DLD1 (cell line): ENCODE results near the gene PIK3CA.
"Not testable (repeated sequence)": the region's sequence is repeated elsewhere in the genome, so short reads cannot be mapped to it uniquely, and the experiment has no call there.

Experiments
- in situ Hi-C: cut with HindIII; loops from 2 replicates; pipeline ENCODE4 v1.10.0; 2017; ENCODE audit warnings: low sequenced_read_pairs

The PIK3CA gene

DNA sequence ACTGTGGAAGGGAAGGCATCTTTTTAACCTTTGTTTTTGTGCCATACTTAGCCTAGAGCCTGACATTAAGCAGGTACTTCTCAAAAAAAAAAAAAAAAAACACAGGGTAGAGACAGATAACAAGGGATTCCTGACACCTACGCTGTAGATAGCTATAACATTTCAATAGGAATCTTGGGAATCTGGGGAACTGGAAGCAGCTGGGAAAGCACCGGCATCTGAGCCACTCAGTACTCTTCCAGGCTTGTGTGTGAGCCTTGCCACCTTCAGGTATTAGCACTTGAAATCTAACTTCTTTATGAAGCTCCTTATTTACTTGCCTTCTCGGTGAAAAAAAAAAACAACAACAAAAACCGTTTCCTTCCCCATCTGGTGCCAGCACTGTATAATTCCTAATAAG, 46.8 kb downstream of the PIK3CA start:
- in situ Hi-C loops, result no loop called here

DNA sequence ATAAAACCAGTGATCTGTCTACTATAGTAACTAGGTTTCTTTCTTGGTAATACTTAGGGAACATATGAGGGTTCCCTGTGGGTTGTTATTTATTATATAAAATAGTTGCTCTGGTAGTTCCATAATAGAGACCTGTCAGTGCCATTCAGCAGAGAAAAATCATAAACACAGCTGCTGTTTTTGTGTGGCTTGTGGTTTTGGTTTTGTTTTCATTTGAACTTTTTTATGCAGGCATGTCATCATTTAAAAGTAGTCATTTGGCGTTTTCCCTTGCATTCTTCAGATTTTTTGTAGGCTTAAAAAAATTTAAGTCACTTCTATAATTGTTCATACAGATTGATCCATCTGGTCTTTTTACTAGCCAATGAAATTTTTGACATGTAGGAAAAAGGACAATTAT, 47.9 kb downstream of the PIK3CA start:
- in situ Hi-C loops, result no loop called here

DNA sequence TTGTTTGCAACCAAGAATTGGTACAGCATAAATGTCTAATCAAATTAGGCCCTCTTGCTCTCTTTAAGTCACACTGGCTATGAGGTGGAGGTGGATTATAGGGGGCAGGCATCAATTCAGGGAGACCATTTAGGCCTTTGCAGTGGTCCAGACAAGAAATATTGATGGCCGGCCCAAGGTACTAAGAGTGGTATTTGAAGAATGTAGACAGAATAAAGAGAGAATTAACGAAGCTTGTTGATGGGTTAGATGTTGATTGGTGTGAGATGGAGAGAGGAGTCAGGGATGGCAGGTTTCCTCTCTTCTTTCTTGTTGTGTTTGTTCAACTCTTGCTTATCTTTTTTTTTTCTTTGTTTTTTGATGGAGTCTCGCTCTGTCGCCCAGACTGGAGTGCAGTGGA, 48.5 kb downstream of the PIK3CA start:
- in situ Hi-C loops, result no loop called here

DNA sequence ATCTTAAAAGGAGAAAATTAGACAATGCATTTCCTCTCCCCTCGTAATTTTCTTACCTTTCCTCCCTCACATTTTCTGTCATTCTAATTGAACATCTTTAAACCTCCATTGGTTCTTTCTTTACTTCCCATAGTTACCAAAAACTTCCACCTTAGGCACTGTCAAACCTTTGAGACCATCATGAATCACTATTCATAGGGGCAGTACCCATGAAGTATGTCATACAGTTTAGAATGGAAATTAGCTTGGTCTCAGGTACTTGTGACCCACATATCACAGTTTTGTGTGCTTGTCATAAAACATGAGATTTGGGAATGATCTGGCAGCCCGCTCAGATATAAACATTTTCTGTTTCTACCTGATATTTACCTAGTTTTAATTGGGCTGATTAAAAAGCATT, 52.6 kb downstream of the PIK3CA start:
- in situ Hi-C loops, result no loop called here

DNA sequence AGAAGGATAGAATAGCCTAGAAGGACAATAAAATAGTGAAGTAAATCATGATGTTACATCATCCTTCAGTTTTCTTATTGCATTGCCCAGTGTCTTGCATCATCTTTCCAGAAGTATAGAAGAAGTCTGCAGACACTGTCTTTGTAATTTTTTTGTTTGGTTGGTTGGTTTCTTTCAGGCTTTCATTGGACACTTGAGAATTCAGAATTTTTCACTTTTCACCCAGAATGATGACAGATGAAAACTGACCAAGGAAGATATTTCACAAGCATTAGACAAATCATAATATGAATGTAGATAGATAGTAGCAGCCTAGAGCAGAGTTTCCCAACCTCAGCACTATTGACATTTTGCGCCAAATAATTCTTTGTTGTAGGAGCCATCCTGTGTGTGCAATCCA, 67.4 kb downstream of the PIK3CA start:
- in situ Hi-C loops, result not testable (repeated sequence)

DNA sequence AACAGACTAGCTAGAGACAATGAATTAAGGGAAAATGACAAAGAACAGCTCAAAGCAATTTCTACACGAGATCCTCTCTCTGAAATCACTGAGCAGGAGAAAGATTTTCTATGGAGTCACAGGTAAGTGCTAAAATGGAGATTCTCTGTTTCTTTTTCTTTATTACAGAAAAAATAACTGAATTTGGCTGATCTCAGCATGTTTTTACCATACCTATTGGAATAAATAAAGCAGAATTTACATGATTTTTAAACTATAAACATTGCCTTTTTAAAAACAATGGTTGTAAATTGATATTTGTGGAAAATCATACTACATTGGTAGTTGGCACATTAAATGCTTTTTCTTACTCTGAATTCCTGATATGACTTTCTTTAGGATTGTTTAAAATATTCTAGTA, 70.1 kb downstream of the PIK3CA start:
- in situ Hi-C loops, result not testable (repeated sequence)

DNA sequence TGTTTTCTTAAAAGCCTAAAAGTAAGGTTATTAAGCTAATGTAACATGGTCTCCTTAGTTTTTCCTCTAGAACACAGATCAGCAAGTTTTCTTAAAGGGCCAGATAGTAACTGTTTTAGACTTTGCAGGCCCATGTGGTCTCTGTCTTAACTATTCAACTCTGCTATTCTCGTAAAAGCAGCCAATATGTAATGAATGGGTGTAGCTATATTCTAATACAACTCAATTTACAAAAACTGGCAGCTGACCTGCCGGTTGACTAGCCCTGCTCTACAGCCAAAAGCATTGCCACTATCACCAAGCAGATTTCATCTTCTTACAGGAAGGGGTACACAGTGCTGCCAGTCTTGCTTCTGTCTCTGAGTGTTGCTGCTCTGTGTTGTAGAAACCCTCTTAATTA, 75.4 kb downstream of the PIK3CA start:
- in situ Hi-C loops, result no loop called here

DNA sequence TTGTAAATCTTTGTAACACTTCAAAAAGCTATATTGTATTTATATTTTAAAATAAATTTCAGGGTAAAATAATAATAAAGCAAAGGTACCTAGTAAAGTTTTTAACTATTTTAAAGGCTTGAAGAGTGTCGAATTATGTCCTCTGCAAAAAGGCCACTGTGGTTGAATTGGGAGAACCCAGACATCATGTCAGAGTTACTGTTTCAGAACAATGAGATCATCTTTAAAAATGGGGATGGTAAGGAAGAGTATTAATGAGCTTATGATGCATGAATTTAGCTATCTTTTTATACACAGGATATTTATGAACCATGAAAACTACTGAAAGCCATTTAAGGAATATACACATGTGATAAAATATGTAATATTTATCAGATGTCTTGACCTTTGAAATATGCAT, 76.4 kb downstream of the PIK3CA start:
- in situ Hi-C loops, result no loop called here

DNA sequence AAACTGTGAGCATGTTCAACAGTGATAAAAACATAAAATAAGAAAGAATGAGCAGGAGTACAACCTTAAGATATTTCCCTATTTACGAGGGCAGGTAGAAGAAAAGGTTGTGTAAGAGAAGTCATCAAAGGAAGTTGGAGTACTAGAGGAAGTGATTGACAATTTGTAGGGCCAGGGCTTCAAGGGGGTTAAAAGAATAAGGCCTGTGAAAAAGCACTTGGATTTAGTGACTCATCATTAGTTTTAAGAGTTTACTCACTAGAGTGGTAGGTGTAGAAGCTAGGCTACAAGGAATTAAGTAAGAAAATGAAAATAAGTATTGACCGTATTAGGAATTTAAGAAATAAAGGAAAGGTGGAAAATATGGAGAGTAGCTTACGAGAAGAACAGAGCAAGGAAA, 79.2 kb downstream of the PIK3CA start:
- in situ Hi-C loops, result no loop called here

DNA sequence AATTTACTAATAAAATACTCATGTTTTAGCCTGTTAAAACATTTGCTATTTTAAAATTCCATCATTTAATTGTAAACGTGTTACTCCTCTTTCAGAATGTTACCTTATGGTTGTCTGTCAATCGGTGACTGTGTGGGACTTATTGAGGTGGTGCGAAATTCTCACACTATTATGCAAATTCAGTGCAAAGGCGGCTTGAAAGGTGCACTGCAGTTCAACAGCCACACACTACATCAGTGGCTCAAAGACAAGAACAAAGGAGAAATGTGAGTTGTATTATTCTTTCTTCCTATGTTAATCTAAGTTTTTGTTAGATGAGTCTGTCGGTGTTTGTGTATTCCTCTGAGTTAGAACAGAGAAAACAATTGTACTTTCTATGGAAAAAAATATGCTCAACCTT, 81.0 kb downstream of the PIK3CA start:
- in situ Hi-C loops, result no loop called here

DNA sequence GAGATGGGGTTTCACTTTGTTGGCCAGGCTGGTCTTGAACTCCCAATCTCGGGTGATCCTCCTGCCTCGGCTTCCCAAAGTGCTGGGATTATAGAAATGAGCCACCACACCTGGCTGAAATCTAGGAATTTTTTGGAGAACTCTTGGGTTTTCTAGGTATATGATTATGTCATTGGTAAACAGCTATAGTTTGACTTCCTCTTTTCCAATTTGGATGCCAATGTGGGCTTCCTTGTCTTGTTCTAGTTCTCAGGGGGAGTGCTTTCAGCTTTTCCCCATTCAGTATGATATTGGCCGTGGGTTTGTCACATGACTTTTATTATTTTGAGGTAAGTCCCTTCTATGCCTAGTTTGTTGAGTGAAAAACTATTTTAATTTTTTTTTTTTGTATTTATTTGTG, 84.9 kb downstream of the PIK3CA start:
- in situ Hi-C loops, result no loop called here

DNA sequence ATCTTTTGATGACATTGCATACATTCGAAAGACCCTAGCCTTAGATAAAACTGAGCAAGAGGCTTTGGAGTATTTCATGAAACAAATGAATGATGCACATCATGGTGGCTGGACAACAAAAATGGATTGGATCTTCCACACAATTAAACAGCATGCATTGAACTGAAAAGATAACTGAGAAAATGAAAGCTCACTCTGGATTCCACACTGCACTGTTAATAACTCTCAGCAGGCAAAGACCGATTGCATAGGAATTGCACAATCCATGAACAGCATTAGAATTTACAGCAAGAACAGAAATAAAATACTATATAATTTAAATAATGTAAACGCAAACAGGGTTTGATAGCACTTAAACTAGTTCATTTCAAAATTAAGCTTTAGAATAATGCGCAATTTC, 86.0 kb downstream of the PIK3CA start:
- in situ Hi-C loops, result no loop called here

DNA sequence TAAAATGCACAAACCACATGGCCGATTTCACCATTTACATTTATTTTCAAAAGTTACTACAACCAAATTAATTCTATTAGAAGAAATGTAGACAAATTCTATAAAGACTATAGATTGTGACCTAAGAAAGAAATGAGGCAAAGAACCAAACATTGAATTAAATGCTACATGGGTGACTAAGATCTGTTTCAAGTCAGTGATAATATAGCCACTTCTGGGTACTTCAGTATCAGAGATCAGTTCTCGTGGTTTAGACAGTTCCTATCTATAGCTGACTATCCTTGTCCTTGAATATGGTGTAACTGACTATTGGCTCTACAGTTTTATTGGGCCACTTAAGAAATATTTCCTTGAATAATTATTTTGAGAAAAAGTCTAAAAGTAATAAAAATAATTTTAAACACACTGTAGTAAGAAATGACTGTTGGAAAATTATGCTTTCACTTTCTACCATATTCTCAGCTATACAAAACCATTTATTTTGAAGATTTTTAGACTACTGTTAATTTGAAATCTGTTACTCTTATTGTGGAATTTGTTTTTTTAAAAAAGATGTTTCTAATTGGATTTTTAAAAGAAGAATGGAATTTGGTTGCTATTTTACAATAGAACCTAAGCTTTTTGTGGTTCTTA, 88.6 kb downstream of the PIK3CA start:
- in situ Hi-C loops, result no loop called here

DNA sequence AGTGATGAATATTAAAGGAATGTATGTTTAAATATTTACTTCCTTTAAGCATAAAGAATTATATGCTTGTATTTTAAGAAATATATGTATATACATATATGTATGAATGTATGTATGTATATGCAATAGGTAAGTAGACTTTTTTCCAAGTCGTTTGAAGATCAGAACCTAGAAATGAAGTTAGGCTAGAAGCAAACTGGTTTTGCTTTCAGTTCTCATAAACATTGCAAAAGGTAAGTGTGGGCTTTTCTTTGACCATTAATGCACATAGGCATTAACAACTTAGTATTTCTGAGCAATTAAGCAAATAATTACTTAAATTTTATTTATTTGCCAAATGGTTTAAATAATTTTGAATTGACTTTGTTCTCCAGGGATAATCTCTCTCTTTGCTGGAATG, 92.1 kb downstream of the PIK3CA start:
- in situ Hi-C loops, result not testable (repeated sequence)

DNA sequence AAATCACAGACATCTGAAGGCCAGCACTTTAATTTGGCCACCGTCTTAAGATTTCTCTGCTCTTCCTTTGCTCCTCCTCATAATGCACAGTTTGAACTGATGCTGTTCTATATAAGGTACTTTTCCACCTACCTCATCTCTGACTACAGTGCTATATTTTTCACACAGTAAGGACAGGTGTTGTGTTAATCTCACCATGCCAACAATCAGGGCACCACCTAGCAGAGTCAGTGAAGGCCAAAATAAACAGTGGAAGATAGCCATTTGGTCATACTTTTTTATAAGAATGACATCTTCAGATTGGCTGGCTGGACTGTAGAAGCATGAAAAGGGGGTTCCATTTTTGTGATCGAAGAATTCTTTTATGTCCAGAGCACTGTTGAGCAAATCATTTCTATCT, 94.7 kb downstream of the PIK3CA start:
- in situ Hi-C loops, result not testable (repeated sequence)

DNA sequence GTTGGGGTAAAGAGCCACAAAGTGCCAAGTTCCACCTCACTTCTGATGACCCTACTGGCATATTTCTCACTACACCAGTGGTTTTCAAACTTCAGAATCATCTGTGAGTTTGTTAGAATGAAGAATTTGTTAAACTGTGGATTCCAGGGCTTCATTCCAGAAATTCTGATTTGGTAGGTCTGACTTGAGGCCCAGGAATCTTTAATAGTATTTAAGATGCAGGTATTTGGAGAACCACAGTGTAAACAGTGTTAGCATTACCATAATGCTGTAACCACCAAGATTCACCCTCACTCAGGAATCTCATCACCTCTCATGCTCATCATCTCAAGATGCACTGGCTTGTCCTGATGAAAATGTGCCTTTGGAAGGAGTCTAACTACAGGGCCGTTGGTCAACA, 96.7 kb downstream of the PIK3CA start:
- in situ Hi-C loops, result no loop called here

DNA sequence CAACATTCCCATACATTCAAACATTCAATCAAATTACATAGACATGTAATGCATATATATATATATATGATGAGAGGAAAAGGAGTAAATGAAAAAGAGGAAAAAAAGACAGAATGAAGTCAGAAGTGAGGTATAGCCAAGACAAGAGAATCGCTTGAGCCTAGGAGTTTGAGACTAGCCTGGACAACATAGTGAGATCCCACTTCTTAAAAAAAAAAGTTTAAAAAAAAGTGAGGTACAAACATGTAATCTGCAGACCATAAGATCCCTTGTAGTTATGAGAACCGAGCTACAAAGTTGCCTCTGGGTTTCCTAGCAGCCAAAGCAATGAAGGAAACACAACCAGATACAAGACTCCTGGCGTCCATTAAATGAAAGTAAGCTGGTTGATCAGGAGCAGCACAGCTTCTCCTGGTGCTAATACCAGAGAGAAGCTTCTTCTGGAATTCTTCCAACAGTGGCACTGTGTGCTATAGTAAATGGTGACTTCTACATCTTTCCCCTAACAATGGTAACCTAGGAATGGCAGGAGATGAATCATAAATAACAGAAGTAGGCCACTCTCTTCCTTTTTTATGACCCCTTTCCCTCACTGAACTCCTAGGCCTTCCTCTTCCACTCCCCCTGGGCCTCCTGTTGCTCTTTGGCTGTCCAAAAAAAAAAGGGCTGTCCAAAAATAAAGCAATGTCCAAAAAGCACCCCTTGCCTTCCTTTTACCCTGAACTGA, 99.3 kb downstream of the PIK3CA start:
- in situ Hi-C loops, result no loop called here

DNA sequence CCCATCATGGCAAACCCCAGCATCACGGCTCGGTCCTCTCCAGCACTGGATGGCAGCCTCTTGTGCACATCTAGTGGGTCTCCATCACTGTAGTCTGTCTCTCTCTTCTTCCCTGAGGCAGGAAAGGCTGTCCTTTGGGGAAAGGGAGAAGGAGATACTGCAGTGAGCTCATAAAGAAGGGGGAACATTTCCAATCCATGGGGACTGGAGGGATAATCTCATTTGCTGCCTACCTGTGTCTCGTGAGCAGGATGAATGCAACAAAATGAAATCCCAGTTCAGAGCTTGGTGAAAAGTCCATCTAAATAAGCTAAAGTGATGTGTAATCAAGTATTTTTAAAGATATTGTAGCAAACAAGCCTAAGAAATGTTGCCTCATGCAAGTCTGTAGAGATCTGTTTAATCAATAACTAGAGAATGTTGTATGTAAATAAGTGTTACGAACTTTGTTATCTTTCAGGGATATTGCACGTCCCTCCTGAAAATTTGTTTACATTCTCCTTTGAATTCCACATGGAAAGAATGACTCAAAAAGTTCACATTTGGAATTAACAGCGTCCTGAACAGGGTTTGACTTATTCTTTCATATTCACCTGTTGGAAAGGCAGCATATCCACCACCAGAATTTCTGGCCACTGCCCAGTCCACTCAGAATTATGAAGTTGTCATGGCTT, 102.8 kb downstream of the PIK3CA start, which contains the start of gene KCNMB3:
Gene KCNMB3, minus strand, starts transcription at position 312 of the 674 bp plus-strand sequence. Its CDS starts 124 bp downstream, at position 188.
- in situ Hi-C loops, result no loop called here

DNA sequence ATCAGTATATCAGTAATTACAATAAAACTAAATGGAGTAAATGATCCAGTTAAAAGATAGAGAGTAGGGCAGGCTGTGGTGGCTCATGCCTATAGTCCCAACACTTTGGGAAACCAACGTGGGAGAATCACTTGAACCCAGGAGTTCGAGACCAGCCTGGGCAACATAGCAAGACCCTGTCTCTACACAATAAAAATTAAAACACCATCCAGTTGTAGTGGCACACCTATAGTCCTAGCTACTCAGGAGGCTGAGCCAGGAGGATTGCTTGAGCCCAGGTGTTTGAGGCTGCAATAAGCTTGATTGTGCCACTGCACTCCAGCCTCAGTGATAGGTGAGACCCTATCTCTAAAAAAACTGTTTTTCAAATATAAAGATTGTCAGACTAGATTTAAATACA, 108.7 kb downstream of the PIK3CA start:
- in situ Hi-C loops, result no loop called here

DNA sequence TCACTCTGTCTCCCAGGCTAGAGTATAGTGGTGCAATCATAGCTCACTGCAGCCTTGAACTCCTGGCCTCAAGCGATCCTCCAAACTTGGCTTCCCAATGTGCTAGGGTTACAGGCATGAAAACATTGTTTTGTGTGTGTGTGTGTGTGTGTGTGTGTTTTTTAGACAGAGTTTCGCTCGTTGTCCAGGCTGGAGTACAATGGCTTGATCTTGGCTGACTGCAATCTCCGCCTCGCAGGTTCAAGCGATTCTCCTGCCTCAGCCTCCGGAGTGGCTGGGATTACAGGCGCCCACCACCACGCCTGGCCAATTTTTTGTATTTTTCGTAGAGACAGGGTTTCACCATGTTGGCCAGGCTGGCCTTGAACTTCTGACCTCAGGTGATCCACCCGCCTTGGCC, 109.6 kb downstream of the PIK3CA start:
- in situ Hi-C loops, result not testable (repeated sequence)

DNA sequence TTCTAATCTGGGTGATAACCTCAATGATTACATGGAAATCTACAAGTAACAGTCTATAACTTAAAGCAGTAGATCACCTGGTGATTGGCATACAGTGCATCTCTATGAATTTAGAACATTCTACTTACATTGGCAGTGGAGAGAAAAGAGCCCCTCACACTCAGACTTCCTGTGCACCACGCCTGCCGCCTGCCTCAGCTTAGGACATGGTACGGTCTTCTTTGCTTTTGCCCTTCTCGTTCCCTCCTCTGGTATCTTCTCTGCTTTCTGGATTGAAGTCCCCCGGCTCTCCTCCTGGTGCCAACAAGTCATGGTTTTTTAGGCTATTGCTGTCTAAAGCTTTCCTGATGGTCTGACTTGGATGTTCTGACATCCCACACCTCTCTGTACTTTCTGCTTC, 110.7 kb downstream of the PIK3CA start:
- in situ Hi-C loops, result no loop called here
